Measurements from ENCODE around the gene MSRB3.

DNA sequence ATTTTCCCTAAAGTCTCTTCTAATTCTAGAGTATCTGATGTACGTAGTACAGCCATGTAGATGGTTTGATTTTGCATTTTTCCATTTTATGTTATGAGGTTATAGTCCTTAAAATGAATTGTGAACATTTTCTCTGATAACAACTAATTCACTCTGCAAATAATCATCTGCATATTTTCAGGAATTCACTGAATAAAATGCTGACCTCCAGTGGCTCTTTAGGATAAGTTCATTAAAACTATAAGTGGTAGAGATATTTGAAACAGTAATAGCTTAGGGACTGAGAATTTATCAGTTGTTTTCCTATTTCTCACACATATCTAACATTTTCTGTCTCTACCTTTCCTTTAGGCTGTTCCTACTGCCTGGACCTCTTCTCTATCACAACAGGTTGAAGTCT lies 4.4 kb downstream of the MSRB3 start:
- TF ChIP-seq POLR2A (IDR thresholded peaks at IDR 0.05; ENCODE audit: low read depth, low read length) (no peak), CHD1 (IDR thresholded peaks at IDR 0.05; ENCODE audit: low read depth, low read length) (no peak), RFX5 (IDR thresholded peaks at IDR 0.05; ENCODE audit: low read depth, low read length) (no peak), MXI1 (IDR thresholded peaks at IDR 0.05; ENCODE audit: borderline replicate concordance, low read depth, low read length) (no peak)
- TF ChIP-seq, protein P1, sequence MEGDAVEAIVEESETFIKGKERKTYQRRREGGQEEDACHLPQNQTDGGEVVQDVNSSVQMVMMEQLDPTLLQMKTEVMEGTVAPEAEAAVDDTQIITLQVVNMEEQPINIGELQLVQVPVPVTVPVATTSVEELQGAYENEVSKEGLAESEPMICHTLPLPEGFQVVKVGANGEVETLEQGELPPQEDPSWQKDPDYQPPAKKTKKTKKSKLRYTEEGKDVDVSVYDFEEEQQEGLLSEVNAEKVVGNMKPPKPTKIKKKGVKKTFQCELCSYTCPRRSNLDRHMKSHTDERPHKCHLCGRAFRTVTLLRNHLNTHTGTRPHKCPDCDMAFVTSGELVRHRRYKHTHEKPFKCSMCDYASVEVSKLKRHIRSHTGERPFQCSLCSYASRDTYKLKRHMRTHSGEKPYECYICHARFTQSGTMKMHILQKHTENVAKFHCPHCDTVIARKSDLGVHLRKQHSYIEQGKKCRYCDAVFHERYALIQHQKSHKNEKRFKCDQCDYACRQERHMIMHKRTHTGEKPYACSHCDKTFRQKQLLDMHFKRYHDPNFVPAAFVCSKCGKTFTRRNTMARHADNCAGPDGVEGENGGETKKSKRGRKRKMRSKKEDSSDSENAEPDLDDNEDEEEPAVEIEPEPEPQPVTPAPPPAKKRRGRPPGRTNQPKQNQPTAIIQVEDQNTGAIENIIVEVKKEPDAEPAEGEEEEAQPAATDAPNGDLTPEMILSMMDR (conservative IDR thresholded peaks at IDR 0.05; ENCODE audit: low read depth, low read length), result no peak

All from IMR-90 (cell line).